AG09309 (cell line): ENCODE results near the gene CTCFL.

Experiments used
- DNase-seq: peaks from one replicate; pipeline ENCODE4 v3.0.0-alpha.2; 2010; ENCODE audit warnings: low read depth
- H3K4me3 ChIP-seq: 2 replicates; pipeline ENCODE4 v1.5.1; 2011; ENCODE audit warnings: mild to moderate bottlenecking, low read depth, low read length, moderate library complexity; ENCODE audit not compliant: control insufficient read depth
- CTCF ChIP-seq: IDR thresholded peaks from 2 replicates; pipeline ENCODE4 v1.5.1; 2011; ENCODE audit warnings: mild to moderate bottlenecking, low read depth, low read length, inconsistent platforms; ENCODE audit not compliant: insufficient read depth, control insufficient read depth; ENCODE audit errors: missing control alignments

Gene CTCFL

GRCh38 chr20:57536120-57536708 is 11.3 kb upstream of the CTCFL start:
- no peak overlapping the region for H3K4me3 ChIP-seq
- no peak for DNase-seq
- no peak for TF ChIP-seq CTCF

GRCh38 chr20:57535297-57535696 is 10.4 kb upstream of the CTCFL start:
- TF ChIP-seq CTCF = no peak
- H3K4me3 ChIP-seq = no peak overlapping the region
- DNase-seq = no peak

GRCh38 chr20:57532104-57532503 is 7.2 kb upstream of the CTCFL start:
- no peak for TF ChIP-seq CTCF
- no peak overlapping the region for H3K4me3 ChIP-seq
- no peak for DNase-seq

- no peak overlapping the region for H3K4me3 ChIP-seq
- DNase-seq = peak; percentile 7
- no peak for TF ChIP-seq CTCF
Measured at GRCh38 chr20:57530327-57530981, 5.5 kb upstream of the CTCFL start.

GRCh38 chr20:57529810-57530209 is 4.9 kb upstream of the CTCFL start:
- no peak overlapping the region for H3K4me3 ChIP-seq
- no peak for DNase-seq
- no peak for TF ChIP-seq CTCF

GRCh38 chr20:57529160-57529585 is 4.2 kb upstream of the CTCFL start:
- no peak for TF ChIP-seq CTCF
- DNase-seq = no peak
- H3K4me3 ChIP-seq = no peak overlapping the region

- TF ChIP-seq CTCF = no peak
- H3K4me3 ChIP-seq = no peak overlapping the region
- DNase-seq = no peak
Measured at GRCh38 chr20:57528148-57528547, 3.2 kb upstream of the CTCFL start.
